HS-5 (cell line): Measurements from ENCODE around the gene SLC25A13.

ENCODE experiments used
- DNase-seq: peaks from one replicate; pipeline ENCODE4 v3.0.0-alpha.2; 2012; ENCODE audit warnings: low read depth

The SLC25A13 gene

GRCh38 chr7:96089511-96089910 is 232.4 kb downstream of the SLC25A13 start:
- DNase-seq: no peak

GRCh38 chr7:96088579-96088978 is 233.3 kb downstream of the SLC25A13 start:
- DNase-seq: no peak

DNA sequence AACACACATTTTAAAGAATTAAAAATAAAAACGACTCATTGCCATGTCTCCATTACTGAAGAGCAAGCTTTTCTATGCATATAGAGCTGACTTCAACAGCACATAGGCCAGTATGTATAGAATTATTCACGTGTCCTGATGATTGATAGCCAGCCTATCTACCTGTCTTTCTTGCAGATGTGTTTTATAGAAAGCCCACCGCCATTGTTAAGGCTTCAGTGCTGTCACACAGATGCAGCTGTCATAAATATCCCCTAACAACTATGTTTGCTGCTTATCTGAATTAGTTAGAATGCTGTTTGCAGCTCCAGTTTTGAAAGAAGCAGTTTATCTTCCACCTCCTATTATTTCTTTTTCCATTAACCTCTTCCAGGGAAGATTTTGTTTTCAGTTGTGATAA is 235.9 kb downstream of the SLC25A13 start:
- no peak for DNase-seq

GRCh38 chr7:96084881-96085553 is 236.9 kb downstream of the SLC25A13 start:
- DNase-seq: peak; percentile 55

DNA sequence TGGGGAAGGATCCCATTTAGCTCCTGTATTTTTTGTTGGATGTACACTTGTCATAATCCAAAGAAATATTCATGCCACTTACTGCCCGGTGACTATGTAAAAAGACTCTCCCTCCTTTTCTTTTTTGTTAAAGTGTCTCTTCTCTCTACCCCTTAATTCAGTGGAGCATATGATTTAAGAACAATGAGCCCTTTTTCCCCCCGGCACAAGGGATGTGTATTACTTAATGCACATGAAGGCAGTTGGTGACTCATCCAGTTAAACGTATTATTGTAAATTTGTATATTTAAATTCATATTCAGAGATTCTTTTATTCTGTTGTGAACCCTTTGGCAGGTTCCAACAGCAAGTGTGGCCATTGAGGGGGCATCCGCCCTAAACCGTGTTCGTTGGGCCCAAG is 241.9 kb downstream of the SLC25A13 start:
- no peak for DNase-seq

GRCh38 chr7:96076350-96076707 is 245.6 kb downstream of the SLC25A13 start:
- DNase-seq: no peak

DNA sequence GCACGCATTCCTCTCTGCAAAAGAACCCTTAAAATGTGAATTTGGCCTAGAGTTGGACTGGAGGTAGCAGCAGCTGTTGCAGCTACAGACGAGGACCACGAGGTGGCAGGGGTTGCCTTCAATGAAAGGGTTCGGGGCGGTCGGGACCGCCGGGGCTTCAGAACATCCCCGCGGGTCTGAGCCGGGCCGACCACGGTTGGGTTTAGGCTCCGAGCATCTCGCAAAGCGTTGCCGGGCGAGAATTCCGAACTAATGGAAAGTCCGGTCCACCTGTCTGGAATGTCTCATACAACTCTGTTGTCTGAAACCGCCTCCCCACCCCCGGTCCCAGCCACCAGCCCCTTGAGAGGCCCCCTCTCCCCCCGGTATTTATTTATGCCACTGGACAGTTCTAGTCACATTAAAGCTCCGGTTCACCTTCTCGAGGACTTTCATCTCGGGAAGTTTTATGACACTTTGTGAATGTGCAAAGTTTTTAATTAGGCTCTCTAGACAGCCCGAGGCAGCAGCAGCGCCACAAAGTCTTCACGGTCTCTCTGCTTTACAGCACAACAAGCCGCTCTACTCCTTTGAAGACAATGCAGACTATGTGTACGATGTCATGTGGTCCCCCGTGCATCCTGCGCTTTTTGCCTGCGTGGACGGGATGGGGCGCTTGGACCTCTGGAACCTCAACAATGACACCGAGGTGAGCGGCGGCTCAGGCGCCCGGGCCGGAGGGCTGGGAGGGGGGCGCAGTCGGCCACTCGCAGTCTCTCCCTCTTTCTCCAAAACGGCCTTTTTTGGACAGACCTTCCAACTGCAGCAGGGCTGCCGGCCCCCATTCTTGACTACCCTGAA is 246.2 kb downstream of the SLC25A13 start:
- DNase-seq: no peak

- no peak for DNase-seq
Observed at GRCh38 chr7:96074871-96075270, 247.0 kb downstream of the SLC25A13 start.
